ENCODE results near the gene RABGAP1L.

- no peak for TF ChIP-seq CTCF (IDR thresholded peaks at IDR 0.05)
- no peak for TF ChIP-seq POLR2A (IDR thresholded peaks at IDR 0.05)
Measured at GRCh38 chr1:175002910-175003517, 843.7 kb downstream of the RABGAP1L start.

All from Peyer's patch (tissue), 4 donors.